WERI-Rb-1 (cell line): Measurements from ENCODE around the gene GNA14.

Experiments
- DNase-seq: peaks from one replicate; pipeline ENCODE4 v3.0.0-alpha.2; 2020
- H3K27ac ChIP-seq: fragments of 250-450 bp; sonication (Bioruptor Pico); 2 replicates; pipeline ENCODE4 v1.5.1; 2020; ENCODE audit warnings: mild to moderate bottlenecking, moderate library complexity
- H3K27me3 ChIP-seq: fragments of 250-450 bp; sonication (Bioruptor Pico); 2 replicates; pipeline ENCODE4 v1.5.1; 2021; ENCODE audit warnings: mild to moderate bottlenecking, low read depth, moderate library complexity; ENCODE audit not compliant: insufficient read depth, severe bottlenecking
- H3K36me3 ChIP-seq: fragments of 250-450 bp; sonication (Bioruptor Pico); 2 replicates; pipeline ENCODE4 v1.5.1; 2020; ENCODE audit warnings: mild to moderate bottlenecking, moderate library complexity
- H3K4me3 ChIP-seq: 2 replicates; pipeline ENCODE4 v1.5.1; 2011; ENCODE audit warnings: low read depth, mild to moderate bottlenecking, control low read depth, low read length
- H3K9me3 ChIP-seq: fragments of 250-450 bp; sonication (Bioruptor Pico); 2 replicates; pipeline ENCODE4 v1.5.1; 2021; ENCODE audit warnings: mild to moderate bottlenecking, moderate library complexity; ENCODE audit not compliant: severe bottlenecking
- TF ChIP-seq, protein P1 (sequence below): IDR thresholded peaks from 2 replicates; pipeline ENCODE4 v1.5.1; 2011; ENCODE audit warnings: low read depth, mild to moderate bottlenecking, control low read depth, inconsistent platforms, low read length

The GNA14 gene

DNA sequence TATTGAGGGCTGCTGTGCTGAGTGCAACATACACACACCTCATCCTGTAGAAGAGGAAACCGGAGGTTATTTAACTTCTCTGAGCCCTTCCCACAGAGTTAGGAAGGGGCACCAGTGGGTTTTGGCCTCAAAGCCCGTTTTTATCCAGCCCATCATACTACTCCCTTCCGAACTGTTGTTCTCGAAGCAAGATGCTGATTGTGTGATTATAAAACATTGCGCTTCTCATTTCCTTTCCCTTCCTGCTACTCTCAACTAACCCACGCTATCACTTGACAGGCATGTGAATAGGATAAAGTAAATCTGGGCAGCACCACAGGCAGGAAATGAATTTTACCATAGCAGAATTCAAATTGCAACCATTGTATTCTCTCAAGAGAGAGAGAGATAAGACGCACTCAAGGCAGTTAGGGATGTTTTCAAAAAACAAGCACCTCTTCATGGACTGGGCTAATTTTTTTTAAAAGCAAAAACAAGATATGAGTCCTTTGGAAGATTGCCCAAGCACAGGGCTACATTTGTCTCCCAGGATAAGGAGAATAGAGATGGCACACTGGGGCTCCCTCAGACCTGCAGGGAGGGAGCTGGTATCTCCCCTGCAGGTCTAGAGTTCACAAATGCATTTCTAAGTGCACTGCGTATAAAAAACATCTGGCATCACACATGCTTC lies 52.6 kb downstream of the GNA14 start:
- TF ChIP-seq, protein P1, sequence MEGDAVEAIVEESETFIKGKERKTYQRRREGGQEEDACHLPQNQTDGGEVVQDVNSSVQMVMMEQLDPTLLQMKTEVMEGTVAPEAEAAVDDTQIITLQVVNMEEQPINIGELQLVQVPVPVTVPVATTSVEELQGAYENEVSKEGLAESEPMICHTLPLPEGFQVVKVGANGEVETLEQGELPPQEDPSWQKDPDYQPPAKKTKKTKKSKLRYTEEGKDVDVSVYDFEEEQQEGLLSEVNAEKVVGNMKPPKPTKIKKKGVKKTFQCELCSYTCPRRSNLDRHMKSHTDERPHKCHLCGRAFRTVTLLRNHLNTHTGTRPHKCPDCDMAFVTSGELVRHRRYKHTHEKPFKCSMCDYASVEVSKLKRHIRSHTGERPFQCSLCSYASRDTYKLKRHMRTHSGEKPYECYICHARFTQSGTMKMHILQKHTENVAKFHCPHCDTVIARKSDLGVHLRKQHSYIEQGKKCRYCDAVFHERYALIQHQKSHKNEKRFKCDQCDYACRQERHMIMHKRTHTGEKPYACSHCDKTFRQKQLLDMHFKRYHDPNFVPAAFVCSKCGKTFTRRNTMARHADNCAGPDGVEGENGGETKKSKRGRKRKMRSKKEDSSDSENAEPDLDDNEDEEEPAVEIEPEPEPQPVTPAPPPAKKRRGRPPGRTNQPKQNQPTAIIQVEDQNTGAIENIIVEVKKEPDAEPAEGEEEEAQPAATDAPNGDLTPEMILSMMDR = no peak
- no peak for DNase-seq
- H3K36me3 ChIP-seq = no peaks in the 10 kb centered on the region
- peaks cover 5% of the 10 kb centered on the region for H3K27me3 ChIP-seq
- H3K9me3 ChIP-seq = no peaks in the 10 kb centered on the region
- H3K27ac ChIP-seq = no peak overlapping the region
- H3K4me3 ChIP-seq = no peak overlapping the region

DNA sequence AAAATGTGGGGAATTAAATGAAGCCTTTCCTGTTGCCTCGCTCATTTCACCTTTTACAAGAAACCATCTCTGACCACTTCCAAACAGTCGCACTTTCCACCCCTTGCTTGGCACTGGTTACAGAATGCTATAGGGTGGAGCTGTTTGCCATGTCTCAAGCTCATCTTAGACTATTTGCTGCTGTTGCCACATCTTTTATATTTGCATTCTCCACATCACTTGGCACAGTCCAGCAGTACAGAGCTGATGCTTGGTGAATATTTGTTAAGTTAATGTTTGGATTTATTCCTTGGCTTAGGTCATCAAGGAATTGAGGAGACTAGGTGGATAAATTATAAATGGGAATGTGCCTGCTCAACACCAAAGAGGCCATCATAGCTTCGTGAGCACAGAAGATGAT lies 53.2 kb downstream of the GNA14 start:
- TF ChIP-seq, protein P1 = no peak
- DNase-seq = no peak

DNA sequence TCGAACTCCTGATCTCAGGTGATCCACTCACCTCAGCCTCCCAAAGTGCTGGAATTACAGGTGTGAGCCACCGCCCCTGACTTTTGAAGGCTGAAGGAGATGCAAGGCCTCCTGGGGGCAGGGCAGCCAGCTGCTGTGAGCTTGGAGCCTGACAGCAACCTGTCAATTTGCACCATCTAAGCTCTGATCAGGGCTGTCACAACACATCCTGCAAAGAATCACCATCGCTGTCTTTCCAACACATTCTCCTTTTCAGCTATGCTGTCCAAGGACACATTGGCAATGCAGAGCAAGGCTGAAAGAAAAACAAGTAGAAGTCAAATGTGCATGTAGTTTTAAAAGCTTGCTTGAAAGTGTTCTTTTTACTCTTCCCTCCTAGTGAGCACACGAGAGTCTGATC lies 54.6 kb downstream of the GNA14 start:
- Histone ChIP-seq H3K4me3 (no peak overlapping the region), H3K27me3 (peaks cover 5% of the 10 kb centered on the region), H3K27ac (no peak overlapping the region), H3K36me3 (no peaks in the 10 kb centered on the region), H3K9me3 (no peaks in the 10 kb centered on the region)
- TF ChIP-seq, protein P1 = no peak
- DNase-seq = no peak

More for the DNA sequence above, 53.2 kb downstream of the GNA14 start:
- Histone ChIP-seq H3K4me3 (no peak overlapping the region), H3K27ac (no peak overlapping the region), H3K36me3 (no peaks in the 10 kb centered on the region), H3K9me3 (no peaks in the 10 kb centered on the region), H3K27me3 (peaks cover 5% of the 10 kb centered on the region)

DNA sequence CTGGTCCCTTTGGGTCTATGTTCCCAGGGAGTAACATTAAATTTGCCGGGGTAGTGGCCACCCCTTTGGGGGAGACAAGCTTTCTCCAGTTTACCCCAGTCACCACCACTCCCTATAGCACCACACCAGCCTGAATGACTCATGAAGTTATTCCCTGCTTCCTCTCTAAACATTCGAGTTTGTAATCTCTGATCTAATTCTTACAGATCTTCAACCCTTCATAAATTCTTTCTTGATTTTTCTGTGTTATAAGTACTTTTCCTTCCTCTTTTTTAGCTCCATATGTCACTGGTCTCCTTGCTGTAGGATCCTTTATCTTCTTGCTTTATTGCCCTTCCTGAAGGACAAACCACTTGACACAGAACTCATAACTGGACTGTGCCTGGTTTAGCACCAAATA lies 55.6 kb downstream of the GNA14 start:
- H3K4me3 ChIP-seq = no peak overlapping the region
- H3K9me3 ChIP-seq = no peaks in the 10 kb centered on the region
- peaks cover 5% of the 10 kb centered on the region for H3K27me3 ChIP-seq
- no peaks in the 10 kb centered on the region for H3K36me3 ChIP-seq
- no peak overlapping the region for H3K27ac ChIP-seq
- TF ChIP-seq, protein P1 = no peak
- no peak for DNase-seq

DNA sequence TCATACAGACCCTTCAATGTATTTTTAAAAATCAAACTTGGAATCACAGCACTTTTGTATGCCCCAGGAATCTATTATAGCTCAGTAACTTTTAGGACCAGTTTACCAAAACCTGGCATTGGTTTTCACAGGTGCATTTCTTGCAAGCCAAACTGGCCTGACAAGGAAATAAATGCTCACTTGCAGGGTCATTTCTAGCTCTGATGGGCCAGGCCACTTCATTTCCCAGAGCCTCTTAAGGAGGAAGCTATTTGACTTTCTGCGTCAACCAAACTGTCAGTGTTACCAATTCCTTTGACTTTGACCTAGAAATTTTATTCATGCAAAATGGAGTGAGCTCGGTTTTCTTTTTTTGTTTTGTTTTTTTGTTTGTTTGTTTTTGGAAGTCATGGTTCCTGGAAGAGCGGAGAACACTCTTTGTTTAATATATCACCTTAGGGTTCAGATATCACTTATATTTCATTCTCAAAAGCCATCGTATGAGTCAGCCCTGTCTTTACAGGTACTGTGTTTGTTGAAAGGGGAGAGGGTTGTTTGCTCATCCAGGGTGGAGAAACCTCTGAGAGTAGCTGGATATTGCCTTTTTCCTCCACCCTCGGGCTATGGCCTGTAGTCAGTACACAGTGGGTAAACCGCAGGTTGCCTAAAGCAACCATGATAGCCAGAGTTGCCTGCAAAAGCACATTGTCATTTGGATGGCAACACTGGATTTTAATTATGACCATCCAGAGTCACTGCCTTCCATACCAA lies 58.9 kb downstream of the GNA14 start:
- DNase-seq = no peak
- no peak overlapping the region for H3K4me3 ChIP-seq
- no peaks in the 10 kb centered on the region for H3K9me3 ChIP-seq
- TF ChIP-seq, protein P1 = no peak
- no peaks in the 10 kb centered on the region for H3K36me3 ChIP-seq
- H3K27me3 ChIP-seq = no peaks in the 10 kb centered on the region
- no peak overlapping the region for H3K27ac ChIP-seq
